ENCODE results near the gene HERPUD2.
"Not testable (repeated sequence)": the region's sequence is repeated elsewhere in the genome, so short reads cannot be mapped to it uniquely, and the experiment has no call there.

Gene HERPUD2

DNA sequence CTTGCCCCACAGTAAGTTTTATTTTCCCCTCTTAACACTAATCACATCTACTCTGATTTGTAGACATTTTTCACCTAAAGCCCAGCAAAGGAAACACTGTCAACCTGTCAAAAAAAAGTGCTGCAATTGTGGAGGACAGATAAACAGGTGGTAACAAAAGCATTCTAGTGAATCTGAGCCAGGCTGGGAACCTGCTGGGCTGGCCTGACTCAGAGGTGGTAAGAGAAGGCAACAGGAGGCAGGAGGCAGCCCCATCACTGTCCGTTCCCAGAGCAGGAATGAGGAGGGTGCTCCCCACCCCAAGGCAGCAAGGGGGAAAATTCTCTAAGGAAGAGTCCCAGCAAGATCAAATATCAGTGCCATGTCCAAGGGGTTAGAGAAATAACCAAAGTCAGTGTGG is 19.5 kb upstream of the HERPUD2 start:
- DNase-seq = no peak

DNA sequence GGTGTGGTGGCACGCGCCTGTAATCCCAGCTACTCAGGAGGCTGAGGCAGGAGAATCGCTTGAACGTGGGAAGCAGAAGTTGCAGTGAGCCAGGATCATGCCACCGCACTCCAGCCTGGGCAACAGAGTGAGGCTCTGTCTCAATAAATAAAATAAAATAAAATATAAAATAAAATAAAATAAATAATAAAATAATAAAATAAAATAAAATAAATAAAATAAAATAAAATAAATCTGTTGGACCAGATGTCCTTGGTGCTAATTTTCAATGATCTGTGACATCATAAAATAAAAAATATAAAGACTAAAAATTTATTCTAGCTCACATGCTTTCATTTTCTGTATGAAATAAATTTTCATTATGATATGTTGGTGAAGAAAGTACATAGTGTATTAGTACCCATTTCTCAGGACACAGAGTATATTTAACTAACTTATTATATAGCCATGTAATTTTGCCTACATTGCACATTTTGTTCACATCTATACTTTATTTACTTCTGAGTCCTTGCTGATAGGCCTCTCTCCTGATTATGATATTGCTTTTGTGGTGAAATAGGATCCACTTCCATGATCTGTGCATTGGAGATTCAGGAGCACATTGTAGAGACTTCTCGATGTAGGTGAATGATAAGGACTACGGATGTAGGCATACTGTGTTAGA is 17.8 kb upstream of the HERPUD2 start:
- no peak for DNase-seq

DNA sequence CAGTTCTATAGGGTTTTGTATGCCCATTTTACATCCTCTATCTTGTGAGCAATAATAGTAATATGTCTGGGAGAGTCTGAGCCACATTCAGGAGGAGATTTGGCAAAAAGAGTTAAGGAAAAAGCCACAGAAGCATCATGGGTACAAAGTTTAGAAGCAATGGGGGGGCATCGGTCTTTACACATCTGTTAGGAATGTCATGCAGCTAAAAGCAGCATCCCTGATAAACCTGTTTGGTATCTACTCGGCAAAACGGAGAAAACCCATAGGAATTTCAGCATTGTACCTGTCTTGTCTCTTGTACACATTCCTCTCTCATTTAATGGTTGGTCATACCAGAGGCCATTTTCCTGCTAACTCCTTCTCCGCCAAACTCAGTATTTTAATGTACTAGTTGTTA is 12.5 kb upstream of the HERPUD2 start:
- DNase-seq = no peak

DNA sequence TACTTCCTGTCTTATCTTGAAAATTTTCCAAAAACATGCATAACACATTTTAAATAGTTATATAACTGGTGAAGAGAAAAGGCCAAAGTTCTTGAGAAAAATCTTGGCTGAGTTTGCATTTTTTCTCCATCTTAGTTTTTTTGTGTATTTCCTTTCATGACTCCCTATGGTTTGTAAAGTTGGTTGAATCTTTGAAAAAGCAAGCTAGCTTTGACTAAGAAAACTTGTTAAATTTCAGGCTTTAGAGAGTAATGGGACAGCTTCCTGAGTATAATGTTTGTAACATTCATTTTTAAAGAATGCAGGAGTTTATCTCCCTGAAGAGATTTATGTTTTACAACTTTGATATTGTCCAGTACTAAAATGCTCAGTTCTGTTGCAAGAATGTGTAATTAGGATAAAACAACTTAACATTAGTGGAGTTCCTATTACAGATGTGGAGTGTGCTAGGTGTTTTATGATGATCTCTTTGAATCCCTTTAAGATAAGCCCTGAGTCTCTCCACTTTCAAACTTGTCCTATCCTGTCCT is 11.1 kb upstream of the HERPUD2 start:
- no peak for DNase-seq

DNA sequence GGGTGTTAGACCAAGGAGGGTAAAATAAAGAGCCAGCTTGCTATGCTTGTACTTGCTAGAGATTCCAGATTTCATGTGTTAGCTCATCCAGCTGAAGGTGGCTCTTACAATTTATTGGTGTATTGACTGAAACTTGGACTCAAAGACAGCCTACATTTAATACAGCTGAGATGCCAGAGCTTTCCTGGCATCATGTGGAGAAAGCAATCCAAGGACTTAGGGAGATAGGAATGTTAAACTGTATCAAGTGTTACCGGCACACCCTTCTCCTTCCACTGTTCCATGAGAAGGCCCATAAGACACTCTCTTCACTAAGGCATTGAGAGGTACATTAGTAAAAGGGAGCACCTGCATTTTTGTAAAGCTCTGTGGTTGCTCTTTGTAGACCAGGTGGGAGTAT is 9.3 kb upstream of the HERPUD2 start:
- DNase-seq = no peak

DNA sequence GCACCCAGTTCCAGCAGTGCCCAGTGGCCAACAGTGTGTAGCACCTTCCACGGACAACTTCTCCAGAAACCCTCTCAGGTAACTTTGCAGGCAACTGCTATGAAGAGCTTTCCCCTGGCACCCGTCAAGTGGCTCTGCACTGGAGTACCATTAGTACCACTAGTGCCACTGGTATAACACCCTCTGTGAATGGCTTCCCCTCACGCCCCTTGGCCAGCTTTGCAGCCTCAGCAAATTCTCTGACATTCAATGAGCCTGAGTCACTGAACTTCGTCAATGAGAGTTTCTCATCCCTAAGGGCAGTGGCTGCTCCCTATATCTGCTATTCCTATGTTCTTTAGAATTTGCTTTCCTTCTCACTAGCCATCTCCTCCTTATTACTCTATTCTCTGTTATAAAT is 7.6 kb upstream of the HERPUD2 start:
- DNase-seq = no peak

DNA sequence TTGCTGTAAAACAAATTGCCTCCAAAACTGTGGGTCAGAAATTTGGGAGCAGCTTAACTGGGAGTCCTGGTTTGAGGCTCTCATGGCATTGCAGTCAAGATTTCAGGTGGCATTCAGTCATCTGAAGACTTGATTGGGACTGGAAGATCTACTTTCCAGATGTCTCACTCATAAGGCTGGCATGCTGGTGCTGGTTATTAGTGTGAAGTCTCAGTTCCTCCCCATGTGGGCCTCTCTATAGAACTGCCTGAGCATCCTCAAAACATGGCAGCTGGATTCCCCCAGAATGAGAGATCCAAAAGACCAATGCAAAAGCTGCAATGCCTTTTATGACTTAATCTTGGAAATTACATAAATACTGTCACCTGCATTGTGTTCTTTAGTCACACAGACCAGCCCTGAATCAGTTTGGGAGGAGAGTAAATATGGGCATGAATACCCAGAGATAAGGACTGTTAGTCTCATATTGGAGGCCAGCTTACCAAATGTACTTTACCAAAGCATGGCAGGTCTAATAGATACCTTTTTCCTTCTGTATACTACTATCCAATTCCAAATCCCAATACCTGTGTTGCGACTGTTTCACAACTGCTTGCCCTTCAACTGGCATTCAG is 6.5 kb upstream of the HERPUD2 start:
- DNase-seq = no peak

DNA sequence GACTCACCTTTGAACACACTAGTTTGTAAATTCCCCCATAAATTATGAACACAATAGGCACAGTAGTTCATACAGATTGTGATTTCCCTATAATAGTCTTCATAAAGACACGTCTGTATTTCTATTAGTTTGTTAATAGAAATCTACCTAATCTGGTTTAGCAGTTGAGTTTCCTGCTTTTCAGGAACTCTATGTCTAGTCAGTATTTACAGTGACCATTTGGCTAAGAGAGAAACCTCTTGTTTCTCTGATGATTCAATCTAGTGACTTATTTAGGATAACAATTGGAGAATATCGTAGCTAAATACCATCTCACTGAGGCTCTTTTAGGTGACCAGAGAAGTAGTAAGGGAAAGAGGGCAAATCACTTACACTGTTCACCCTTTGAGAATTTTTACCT is 5.9 kb upstream of the HERPUD2 start:
- no peak for DNase-seq

DNA sequence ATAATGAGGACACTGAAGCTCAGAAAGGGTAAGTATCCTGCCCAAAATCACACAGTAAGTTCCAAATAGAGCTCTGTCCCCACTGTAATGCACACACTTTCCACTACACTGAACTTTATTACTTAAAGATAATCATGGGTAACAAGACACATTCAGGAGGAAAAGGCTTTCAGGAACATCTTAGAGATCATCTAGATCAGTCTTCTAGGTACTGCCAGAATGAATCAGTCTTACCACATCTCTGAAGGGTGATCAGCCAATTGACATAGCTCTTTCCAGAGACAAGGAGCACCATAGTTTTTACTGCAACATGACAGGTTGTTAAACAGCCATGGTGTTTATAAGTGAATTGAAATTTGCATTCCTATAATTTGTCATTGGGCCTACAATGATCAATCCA is 5.4 kb upstream of the HERPUD2 start:
- DNase-seq = no peak

DNA sequence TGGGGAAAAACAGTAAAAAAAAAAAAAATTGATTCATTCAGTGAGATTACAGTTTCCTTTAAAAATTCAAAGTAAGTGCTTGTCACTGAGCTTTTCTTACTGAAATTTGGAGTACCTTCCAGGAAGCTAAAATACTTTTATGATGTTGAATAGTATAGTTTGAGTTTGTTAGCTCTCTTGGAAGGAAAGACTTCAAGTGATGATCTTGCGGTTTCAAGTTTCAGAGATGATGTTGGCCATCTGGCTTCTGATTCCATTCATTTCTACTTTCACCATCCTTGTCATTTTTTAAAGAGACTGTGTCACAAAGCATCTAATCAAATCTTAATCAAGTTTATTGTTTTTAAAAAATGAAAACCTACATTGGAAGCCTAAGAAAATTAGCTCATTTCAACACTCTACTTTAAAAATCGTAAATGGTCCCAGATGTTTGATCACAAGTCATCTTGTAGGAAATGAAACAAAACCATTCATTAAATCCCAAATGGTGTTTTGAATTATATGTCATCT is 4.9 kb upstream of the HERPUD2 start:
- DNase-seq = no peak

DNA sequence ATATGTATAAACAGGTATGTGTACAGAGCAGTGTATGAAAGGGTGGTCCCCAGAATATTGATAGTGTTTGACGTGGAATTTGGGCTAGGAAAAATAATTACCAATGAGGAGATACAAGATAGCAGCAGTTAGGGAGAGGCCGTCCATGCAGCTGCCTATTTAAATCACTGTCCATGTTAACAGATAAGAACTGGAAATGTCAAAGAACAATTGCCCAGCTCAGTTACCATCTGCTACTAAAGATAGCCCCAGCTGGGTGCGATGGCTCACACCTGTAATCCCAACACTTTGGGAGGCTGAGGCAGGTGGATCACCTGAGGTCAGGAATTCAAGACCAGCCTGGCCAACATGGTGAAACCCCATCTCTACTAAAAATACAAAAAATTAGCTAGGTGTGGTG is 3.4 kb upstream of the HERPUD2 start:
- DNase-seq = not testable (repeated sequence)

DNA sequence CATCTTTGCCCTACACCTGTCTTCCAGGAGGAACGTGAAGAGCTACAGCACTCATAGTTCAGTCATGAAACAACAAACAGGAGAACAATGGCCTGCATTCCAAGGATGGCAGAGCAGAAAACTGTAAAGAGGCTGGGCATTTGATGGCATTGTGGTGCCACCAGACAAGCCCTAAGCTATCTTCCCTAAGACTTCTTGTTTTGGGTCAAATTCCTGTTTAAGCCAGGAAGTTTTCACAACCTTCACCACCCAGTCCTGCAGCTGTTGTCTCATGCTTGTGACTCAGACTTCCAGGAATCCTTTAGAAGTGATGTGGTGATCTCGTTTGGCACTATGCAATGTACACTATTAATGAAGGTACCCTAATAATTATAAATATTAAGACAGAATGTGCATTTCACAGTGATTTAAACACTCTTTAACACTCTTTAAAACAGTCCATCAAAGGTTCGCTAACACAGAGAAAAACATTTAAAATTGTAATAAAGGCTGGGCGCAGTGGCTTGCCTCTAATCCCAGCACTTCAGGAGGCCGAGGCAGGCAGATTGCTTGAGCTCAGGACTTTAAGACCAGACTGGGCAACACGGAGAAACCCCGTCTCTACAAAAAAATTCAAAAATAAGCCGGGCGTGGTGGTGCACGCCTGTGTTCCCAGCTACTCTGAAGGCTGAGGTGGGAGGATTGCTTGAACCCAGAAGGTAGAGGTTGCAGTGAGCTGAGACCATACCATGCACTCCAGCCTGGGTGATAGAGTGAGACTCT is 2.7 kb upstream of the HERPUD2 start:
- DNase-seq = no peak

DNA sequence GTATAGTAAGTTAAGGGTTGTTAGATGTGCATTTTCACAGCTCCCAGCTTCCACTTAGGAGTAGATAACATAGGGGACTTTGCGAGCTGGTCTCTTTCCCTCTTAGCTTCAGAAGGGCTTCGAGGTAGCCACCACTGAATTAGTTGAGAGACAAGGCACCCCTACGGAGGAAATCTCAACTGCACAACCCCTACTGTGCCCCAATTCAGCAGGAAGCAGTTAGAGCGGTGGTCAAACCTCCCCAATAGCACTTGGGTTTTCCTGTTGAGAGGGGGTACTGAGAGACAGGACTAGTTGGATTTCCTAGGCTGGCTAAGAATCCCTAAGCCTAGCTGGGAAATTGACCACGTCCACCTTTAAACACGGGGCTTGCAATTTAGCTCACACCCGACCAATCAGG is 1.1 kb upstream of the HERPUD2 start:
- DNase-seq = no peak

DNA sequence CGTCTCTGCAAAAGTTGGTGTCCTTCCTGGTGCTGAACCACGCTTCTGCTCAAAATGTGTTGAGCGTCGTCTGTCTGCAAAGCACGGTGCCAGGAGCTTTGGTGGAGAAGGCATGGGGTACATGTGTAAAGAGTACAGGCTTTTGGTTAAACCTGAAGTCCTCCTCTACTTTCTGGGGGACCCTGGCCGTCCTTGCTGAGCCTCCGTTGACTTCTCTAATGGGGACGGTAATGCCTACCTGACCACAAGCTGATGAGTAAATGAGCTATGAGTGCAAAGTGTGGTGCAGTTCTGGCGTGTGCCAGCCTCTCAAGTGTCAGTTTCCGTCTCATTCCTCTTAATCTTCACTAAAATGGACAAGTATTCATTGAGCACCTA is 527 bp upstream of the HERPUD2 start:
- no peak for DNase-seq

DNA sequence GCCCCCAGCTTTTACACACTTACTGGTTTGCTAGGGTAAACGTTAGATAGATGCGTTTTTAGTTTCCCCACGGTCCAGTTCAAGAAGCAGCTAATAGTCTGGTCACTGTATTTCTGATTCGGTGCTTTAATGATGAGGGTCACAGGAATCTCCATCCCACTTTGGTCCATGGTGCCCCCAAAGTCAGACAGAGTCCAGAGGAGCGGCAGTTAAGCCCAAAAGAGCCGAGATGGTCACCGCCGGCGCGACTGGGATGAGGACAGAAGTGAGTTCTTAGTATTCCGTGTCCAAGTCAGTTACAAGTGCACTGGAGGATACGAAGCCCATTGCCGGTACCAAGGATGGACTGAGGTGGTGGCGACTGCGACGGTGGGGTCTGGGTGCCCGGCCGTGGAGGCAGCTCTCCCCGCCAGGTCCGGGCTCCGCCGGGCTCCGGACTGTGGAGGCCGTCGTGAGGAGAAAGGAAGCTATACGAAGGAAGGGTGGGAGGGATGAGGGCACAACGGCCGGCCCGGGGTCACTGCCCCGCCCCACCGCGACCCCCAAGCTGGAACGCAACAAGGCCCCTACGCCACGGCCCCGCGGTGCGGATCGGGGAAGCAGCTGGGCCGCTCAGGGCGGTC is 663 bp downstream of the HERPUD2 start:
- no peak for DNase-seq

DNA sequence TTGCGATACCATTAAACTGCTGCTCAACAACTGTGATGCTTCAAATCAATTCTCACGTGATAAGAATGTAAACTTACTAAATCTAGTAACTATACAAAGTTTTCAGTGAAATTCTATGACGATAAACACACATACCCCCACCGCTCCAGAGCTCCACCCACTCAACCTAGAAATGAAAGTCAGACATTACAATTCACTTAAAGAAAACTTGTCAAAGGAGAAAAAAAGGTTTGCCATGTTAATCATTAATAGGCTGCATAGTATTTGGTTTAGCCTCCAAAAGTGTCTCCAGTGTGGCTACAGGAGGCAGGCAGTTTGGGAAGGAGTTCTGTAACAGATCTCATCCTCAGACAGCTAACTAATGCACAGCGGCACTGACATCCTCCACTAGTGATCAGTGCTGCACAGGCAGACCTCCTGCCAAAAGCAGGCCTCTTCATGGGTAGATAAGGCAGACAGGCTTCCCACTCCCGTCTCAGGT is 3.1 kb downstream of the HERPUD2 start:
- no peak for DNase-seq

DNA sequence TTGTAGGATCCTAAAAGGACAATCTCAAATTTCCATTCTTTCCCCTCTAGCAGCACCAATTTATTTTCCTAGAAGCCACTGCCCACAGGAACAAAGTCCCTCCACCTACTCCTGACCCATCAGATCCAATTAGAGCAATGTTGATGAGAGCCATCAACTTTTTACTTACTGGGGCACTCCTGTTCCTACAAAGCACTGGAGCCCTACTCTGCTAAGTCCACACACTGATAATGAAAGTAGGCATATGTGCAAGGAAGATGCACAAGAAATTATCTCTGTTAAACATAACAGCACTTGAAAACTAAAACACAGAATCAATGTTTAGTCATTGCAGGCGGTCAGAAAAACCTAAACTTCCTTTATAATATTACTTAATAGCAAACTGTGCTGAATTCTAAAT is 3.6 kb downstream of the HERPUD2 start:
- no peak for DNase-seq

DNA sequence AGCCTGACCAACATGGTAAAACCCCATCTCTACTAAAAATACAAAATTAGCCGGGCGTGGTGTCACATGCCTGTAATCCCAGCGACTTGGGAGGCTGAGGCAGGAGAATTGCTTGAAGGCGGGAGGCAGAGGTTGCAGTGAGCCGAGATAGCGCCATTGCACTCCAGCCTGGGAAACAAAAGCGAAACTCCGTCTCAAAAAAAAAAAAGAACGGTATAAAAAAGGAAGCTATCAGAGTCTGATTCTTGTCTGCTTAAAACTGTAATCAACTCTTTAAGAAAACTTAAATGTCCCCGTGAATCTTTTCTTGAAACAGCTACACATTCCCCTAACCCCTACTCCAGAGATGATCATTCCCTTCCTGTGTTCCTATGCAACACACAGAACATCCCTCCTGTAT is 4.3 kb downstream of the HERPUD2 start:
- not testable (repeated sequence) for DNase-seq

DNA sequence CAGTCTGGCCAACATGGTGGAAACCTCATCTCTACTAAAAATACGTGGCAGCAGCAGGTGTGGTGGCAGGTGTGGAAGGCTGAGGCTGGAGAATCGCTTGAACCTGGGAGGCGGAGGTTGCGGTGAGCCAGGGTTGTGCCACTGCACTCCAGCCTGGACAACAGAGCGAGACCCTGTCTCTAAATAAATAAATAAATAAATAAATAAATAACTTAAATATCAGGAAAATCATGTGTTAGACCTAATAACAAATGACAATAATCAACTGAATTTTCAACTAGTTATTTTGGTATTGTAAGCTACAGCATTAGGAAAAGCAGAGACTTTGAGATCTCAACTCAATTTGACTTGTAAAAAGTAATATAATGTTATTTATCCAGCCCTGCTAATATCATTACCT is 9.2 kb downstream of the HERPUD2 start:
- no peak for DNase-seq

DNA sequence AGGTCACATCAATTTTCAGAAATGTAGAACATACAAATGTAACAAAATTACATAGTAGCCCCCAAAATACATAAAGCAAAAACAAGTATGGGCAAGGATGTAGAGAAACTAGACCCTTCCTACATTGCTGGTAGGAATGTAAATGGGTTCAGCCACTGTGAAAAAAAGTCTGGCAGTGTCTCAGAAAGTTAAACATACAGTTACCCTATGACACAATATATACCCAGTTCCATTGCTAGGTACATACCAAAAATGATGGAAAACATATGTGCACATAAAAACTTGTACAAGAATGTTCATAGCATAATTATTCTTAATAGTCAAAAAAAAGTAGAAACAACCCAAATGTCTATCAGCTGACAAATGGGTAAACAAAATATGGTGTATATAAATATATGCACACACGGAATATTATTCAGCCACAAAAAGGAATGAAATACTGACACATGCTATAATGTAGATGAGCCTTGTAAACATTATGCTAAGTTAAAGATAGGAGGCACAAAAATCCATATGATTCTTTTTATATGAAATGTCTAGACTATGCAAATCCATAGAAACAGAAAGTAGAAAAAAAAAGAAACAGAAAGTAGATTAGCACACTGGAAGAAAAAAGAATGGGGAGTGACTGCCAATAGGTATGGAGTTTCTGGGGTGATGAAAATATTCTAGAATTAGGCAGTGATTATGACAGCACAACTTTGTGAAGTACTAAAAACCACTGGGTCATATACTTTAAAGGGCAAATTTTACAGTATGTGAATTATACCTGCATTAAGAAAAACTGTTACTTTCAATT is 13.5 kb downstream of the HERPUD2 start:
- DNase-seq = no peak

DNA sequence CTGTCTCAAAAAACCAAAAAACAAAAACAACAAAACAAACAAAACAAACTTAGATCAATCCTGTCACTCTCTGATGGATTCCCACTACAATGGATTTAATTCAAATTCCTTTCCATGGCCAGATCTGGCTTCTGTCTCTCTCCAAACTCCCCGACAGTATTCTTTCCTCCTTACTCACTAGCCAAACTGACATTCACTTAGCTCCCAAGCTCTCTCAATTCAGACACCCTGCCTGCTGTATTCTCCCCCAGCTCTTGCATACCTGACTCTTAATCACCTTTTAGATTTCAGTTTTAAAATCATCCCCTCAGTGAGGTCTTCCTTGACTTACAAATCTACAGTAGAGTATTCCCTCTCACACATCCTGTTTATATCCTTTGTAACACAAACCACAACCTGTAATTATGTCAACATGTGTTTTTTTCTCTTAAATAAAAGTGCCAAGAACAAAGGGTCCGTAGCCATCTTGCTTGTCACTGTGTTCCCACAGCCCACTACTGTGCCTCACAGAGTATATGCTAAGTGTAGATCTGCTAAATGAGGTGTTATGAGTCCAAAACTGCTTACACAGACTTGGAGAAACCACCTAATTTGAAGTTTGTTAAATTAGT is 14.4 kb downstream of the HERPUD2 start:
- no peak for DNase-seq
